GM23248 (cell line): ENCODE results near the gene REPIN1. TPM values are rescaled to one million over a fixed set of nuclear protein-coding genes. Genes with fewer than 3 reads are reported as not detected.

ENCODE experiments used
- DNase-seq: peaks from one replicate; pipeline ENCODE4 v3.0.0-alpha.2; 2015
- H2AFZ ChIP-seq: fragments of 200-600 bp; sonication (generic); 2 replicates; pipeline ENCODE4 v1.6.1; 2016; ENCODE audit warnings: antibody characterized with exemption
- H3F3A ChIP-seq: fragments of 200-600 bp; sonication (generic); 2 replicates; pipeline ENCODE4 v1.6.1; 2016; ENCODE audit warnings: mild to moderate bottlenecking, antibody characterized with exemption, mixed run types; ENCODE audit not compliant: insufficient read depth
- H3K27ac ChIP-seq: fragments of 200-600 bp; sonication (generic); 2 replicates; pipeline ENCODE4 v1.5.1; 2016; ENCODE audit warnings: mild to moderate bottlenecking
- H3K27me3 ChIP-seq: fragments of 200-600 bp; sonication (generic); replicated peaks from 2 replicates; pipeline ENCODE4 v1.6.1; 2016; ENCODE audit warnings: mild to moderate bottlenecking; ENCODE audit not compliant: insufficient read depth
- H3K36me3 ChIP-seq: fragments of 200-600 bp; sonication (generic); 2 replicates; pipeline ENCODE4 v1.6.1; 2016; ENCODE audit warnings: low read depth, mild to moderate bottlenecking
- H3K4me1 ChIP-seq: fragments of 200-600 bp; sonication (generic); 2 replicates; pipeline ENCODE4 v1.6.1; 2016; ENCODE audit warnings: mild to moderate bottlenecking; ENCODE audit not compliant: insufficient read depth
- H3K4me2 ChIP-seq: fragments of 200-600 bp; sonication (generic); one replicate; pipeline ENCODE4 v1.6.1; 2016; ENCODE audit warnings: mild to moderate bottlenecking; ENCODE audit not compliant: unreplicated experiment
- H3K4me3 ChIP-seq: fragments of 200-600 bp; sonication (generic); 2 replicates; pipeline ENCODE4 v1.5.1; 2016; ENCODE audit warnings: mild to moderate bottlenecking
- H3K79me2 ChIP-seq: fragments of 200-600 bp; sonication (generic); 2 replicates; pipeline ENCODE4 v1.6.1; 2016; ENCODE audit warnings: mild to moderate bottlenecking; ENCODE audit not compliant: insufficient read depth
- H3K9ac ChIP-seq: fragments of 200-600 bp; sonication (generic); 2 replicates; pipeline ENCODE4 v1.6.1; 2016; ENCODE audit warnings: mild to moderate bottlenecking
- H3K9me2 ChIP-seq: fragments of 200-600 bp; sonication (generic); 2 replicates; pipeline ENCODE4 v1.6.1; 2016; ENCODE audit warnings: mixed run types, mild to moderate bottlenecking, moderate library complexity; ENCODE audit not compliant: insufficient read depth
- H3K9me3 ChIP-seq: fragments of 200-600 bp; sonication (generic); one replicate; pipeline ENCODE4 v1.6.1; 2017; ENCODE audit warnings: low read depth
- H4K20me1 ChIP-seq: fragments of 200-600 bp; sonication (generic); 2 replicates; pipeline ENCODE4 v1.6.0; 2016; ENCODE audit not compliant: insufficient read depth
- EZH2 ChIP-seq: fragments of 200-600 bp; sonication (generic); IDR thresholded peaks from 2 replicates; pipeline ENCODE4 v1.6.1; 2018; ENCODE audit warnings: antibody characterized with exemption, mild to moderate bottlenecking; ENCODE audit not compliant: insufficient read depth, poor library complexity, severe bottlenecking
- EZH2phosphoT487 ChIP-seq: fragments of 200-600 bp; sonication (generic); IDR thresholded peaks from 2 replicates; pipeline ENCODE4 v1.6.1; 2018; ENCODE audit warnings: antibody characterized with exemption, moderate library complexity, mild to moderate bottlenecking, low read depth; ENCODE audit not compliant: insufficient read depth
- WGBS, 2 experiments: methylation state at CpG; one replicate each; pipeline ENCODE4 v1.1.6; 2015 to 2017; ENCODE audit warnings: low lambda C conversion rate in 2 of 2, low coverage in 1 of 2; ENCODE audit errors: missing lambda C conversion rate in 2 of 2; 5-methylcytosine and 5-hydroxymethylcytosine counted together
- in situ Hi-C: fragments of 300-500 bp; cut with MboI; formaldehyde crosslinking; loops from 2 replicates; pipeline ENCODE4 v1.15.0; 2020
- polyA plus RNA-seq: library from polyadenylated mRNA; unstranded; fragments of >200 nt; fragmentation: Nextera tagmentation; extraction: Ambion mirVana; gene quantifications from 2 replicates; pipeline ENCODE4 v1.2.1, GENCODE V29; 2016
- total RNA-seq: library from RNA; depleted of rRNA; stranded (reverse); fragments of >200 nt; shearing (Covaris generic); gene quantifications from 2 replicates; pipeline ENCODE4 v1.2.3, GENCODE V29; 2014

Gene REPIN1
- total and polyA plus RNA-seq, 2 experiments from 2014 or later: 17.3 to 48.1 TPM

- TF ChIP-seq EZH2: no peak
- no peak for TF ChIP-seq EZH2phosphoT487
- H3K4me1 ChIP-seq: peaks cover 15% of the 10 kb centered on the region; the same call in 1 of the 2 replicates
- in situ Hi-C loops: no loop called here
- H3F3A ChIP-seq: no peaks in the 10 kb centered on the region
- H2AFZ ChIP-seq: peak overlapping the region; percentile 94
- no peaks in the 10 kb centered on the region for H4K20me1 ChIP-seq
- no peaks in the 10 kb centered on the region for H3K9me3 ChIP-seq
- peak overlapping the region; percentile 92 for H3K9ac ChIP-seq
- H3K4me2 ChIP-seq: peak overlapping the region; percentile 92
- no peaks in the 10 kb centered on the region for H3K9me2 ChIP-seq
- H3K27ac ChIP-seq: no peak overlapping the region
- H3K36me3 ChIP-seq: no peaks in the 10 kb centered on the region
- no peaks in the 10 kb centered on the region for H3K27me3 ChIP-seq
- WGBS, 2 experiments: 11 to 13% methylated on average over 2 of the region's 2 CpGs
- no peak for DNase-seq
- H3K4me3 ChIP-seq: peak overlapping the region; percentile 82
- H3K79me2 ChIP-seq: no peaks in the 10 kb centered on the region
These were observed 37.6 kb downstream of the REPIN1 start for GRCh38 chr7:150406312-150406566.

DNA sequence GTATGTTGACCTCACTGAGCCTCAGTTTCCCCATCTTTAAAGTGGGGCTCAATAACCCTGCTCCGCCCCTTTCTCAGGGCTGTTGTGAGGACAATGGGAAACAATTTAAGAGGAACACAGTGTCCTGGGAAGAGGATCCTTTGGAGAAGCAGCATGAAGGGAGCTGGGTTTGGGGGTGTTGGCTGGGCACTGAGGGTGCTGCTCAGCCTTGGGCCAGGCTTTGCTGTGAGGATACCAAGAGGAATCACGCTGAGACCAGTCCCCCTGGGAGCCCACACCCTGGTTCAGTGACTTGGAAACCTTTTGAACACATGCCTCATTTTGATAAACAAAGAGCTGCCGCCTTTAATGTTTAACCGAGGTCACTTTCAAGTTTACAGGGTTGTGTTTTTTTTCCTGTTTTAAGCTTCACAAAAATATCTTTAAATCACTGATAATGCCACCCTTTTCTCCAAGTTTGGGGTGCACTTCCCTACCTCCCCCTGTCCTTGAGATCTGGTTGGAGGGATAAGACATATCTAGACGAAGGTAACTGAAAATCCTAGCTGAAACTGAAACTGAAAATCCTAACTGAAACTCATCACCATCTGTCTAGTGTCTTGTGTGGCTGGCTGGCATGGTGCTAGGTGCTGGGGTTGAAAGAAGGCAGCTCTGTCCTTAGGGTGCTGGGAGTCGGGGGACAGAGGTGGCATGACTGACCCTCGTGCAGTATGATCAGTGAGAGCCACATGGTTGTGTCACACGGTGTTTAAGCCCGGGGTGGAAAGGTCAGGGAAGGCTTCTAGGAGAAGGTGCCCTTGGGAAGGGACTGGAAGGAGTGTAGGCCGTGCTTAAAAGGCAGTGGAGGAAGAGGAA lies 38.2 kb downstream of the REPIN1 start:
- Histone ChIP-seq H3K4me1 (peaks cover 15% of the 10 kb centered on the region; the same call in 1 of the 2 replicates), H3K9me3 (no peaks in the 10 kb centered on the region), H3K79me2 (no peaks in the 10 kb centered on the region), H3K9ac (peak overlapping the region; percentile 92; the same call in 1 of the 2 replicates), H4K20me1 (no peaks in the 10 kb centered on the region), H3K4me2 (no peak overlapping the region), H3K36me3 (no peaks in the 10 kb centered on the region), H3K27me3 (no peaks in the 10 kb centered on the region), H3K4me3 (peak overlapping the region; percentile 82; the same call in 1 of the 2 replicates), H3K27ac (no peak overlapping the region), H3K9me2 (no peaks in the 10 kb centered on the region), H2AFZ (peak overlapping the region; percentile 70), H3F3A (no peaks in the 10 kb centered on the region)
- in situ Hi-C loops: no loop called here
- TF ChIP-seq EZH2phosphoT487: no peak
- no peak for TF ChIP-seq EZH2
- peak; percentile 27 for DNase-seq
- 64 to 65% methylated on average over 10 of the region's 10 CpGs for WGBS, 2 experiments

DNA sequence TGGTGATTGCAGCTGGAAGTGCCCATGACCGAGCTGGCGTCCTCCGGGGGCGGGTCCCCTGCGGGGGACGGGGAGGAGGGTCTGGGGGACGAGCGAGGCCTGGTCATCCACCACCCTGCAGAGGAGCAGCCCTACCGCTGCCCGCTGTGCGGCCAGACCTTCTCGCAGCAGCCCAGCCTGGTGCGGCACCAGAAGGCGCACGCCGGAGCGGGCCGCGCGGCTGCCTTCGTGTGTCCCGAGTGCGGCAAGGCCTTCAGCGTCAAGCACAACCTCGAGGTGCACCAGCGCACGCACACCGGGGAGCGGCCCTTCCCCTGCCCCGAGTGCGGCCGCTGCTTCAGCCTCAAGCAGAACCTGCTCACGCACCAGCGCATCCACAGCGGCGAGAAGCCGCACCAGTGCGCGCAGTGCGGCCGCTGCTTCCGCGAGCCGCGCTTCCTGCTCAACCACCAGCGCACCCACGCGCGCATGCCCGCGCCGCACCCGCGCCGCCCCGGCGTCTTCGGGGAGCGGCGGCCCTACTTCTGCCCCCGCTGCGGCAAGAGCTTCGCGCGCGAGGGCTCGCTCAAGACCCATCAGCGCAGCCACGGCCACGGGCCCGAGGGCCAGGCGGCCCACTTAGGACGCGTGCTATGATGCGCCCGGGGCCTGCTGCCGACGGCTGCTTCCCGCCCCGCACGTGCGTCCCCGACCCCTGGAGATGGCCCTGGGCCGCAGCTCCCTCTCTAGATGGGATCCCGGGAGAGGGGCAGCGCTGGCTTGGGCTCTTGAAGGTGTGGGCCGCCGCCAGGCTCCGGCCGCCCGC lies 39.2 kb downstream of the REPIN1 start:
- H3K9ac ChIP-seq: no peak overlapping the region
- 97 to 100% methylated on average over 62 to 90 of the region's 91 CpGs for WGBS, 2 experiments

GRCh38 chr7:150408393-150409299 lies 40.0 kb downstream of the REPIN1 start:
- Histone ChIP-seq H3K4me1 (peaks cover 15% of the 10 kb centered on the region; the same call in 1 of the 2 replicates), H4K20me1 (no peaks in the 10 kb centered on the region), H3K9me3 (no peaks in the 10 kb centered on the region), H3K9ac (no peak overlapping the region), H2AFZ (no peak overlapping the region), H3K79me2 (no peaks in the 10 kb centered on the region), H3K4me3 (no peak overlapping the region), H3F3A (no peaks in the 10 kb centered on the region), H3K27me3 (no peaks in the 10 kb centered on the region), H3K4me2 (no peak overlapping the region), H3K9me2 (no peaks in the 10 kb centered on the region), H3K27ac (no peak overlapping the region), H3K36me3 (no peaks in the 10 kb centered on the region)
- 83 to 87% methylated on average over 20 to 22 of the region's 22 CpGs for WGBS, 2 experiments
- TF ChIP-seq EZH2 (no peak), EZH2phosphoT487 (no peak)
- DNase-seq: no peak
- in situ Hi-C loops: no loop called here

More for the DNA sequence above, 39.2 kb downstream of the REPIN1 start:
- Histone ChIP-seq H3K9me2 (no peaks in the 10 kb centered on the region), H2AFZ (no peak overlapping the region), H3K9me3 (no peaks in the 10 kb centered on the region), H3F3A (no peaks in the 10 kb centered on the region), H3K79me2 (no peaks in the 10 kb centered on the region), H3K27me3 (no peaks in the 10 kb centered on the region), H3K36me3 (no peaks in the 10 kb centered on the region), H3K27ac (no peak overlapping the region), H3K4me3 (no peak overlapping the region), H3K4me2 (no peak overlapping the region), H3K4me1 (peaks cover 15% of the 10 kb centered on the region; the same call in 1 of the 2 replicates), H4K20me1 (no peaks in the 10 kb centered on the region)
- TF ChIP-seq EZH2phosphoT487 (no peak), EZH2 (no peak)
- DNase-seq: no peak
- in situ Hi-C loops: no loop called here
